ENCODE results near the gene PKMYT1. TPM values are rescaled to one million over a fixed set of nuclear protein-coding genes. Genes with fewer than 3 reads are reported as not detected.

The PKMYT1 gene
- total RNA-seq, 1 donor from 2014 or later, result 6.1 TPM

- no peak for TF ChIP-seq CTCF (IDR thresholded peaks at IDR 0.05; ENCODE audit: insufficient read depth, low read length, poor library complexity, severe bottlenecking)
- H3K4me3 ChIP-seq (ENCODE audit: low read depth, low read length), result no peak overlapping the region
- no peaks in the 10 kb centered on the region for H3K27me3 ChIP-seq (ENCODE audit: control insufficient read depth, insufficient read depth, low read length)
- no peaks in the 10 kb centered on the region for H3K36me3 ChIP-seq (ENCODE audit: control insufficient read depth, insufficient read depth, low read length)
- no peak for DNase-seq (ENCODE audit: low read depth)
These were observed 55.1 kb downstream of the PKMYT1 start for GRCh38 chr16:2924901-2925755.

GRCh38 chr16:2923481-2923880, 56.8 kb downstream of the PKMYT1 start:
- H3K36me3 ChIP-seq (ENCODE audit: control insufficient read depth, insufficient read depth, low read length), result no peaks in the 10 kb centered on the region
- no peak for TF ChIP-seq CTCF (IDR thresholded peaks at IDR 0.05; ENCODE audit: insufficient read depth, low read length, poor library complexity, severe bottlenecking)
- H3K27me3 ChIP-seq (ENCODE audit: control insufficient read depth, insufficient read depth, low read length), result no peaks in the 10 kb centered on the region
- DNase-seq (ENCODE audit: low read depth), result no peak
- no peak overlapping the region for H3K4me3 ChIP-seq (ENCODE audit: low read depth, low read length)

Other genes starting within 250 kb of the PKMYT1 start
- gene SRRM2, start 227.8 kb downstream of the PKMYT1 start, total RNA-seq, result 82.6 and 136 TPM in 2 replicates
- 557 and 714 TPM in 2 replicates for gene ELOB, start 203.2 kb downstream of the PKMYT1 start, total RNA-seq
- not detected in 2 replicates for gene PRSS33, start 192.9 kb downstream of the PKMYT1 start, total RNA-seq
- gene PRSS41, start 182.0 kb downstream of the PKMYT1 start, total RNA-seq, result not detected in 2 replicates
- 0.29 and 3.0 TPM in 2 replicates for gene PRSS21, start 163.2 kb downstream of the PKMYT1 start, total RNA-seq
- gene ZG16B, start 150.1 kb downstream of the PKMYT1 start, total RNA-seq, result 1.1 and 2.8 TPM in 2 replicates
- gene PRSS22, start 122.3 kb downstream of the PKMYT1 start, total RNA-seq, result 71.8 and 76.0 TPM in 2 replicates
- gene FLYWCH2, start 97.2 kb downstream of the PKMYT1 start, total RNA-seq, result 58.6 and 69.5 TPM in 2 replicates
- 48.4 and 66.1 TPM in 2 replicates for gene FLYWCH1, start 68.5 kb downstream of the PKMYT1 start, total RNA-seq
- gene KREMEN2, start 16.2 kb downstream of the PKMYT1 start, total RNA-seq, result 0.04 and 1.3 TPM in 2 replicates
- gene PAQR4, start 11.1 kb downstream of the PKMYT1 start, total RNA-seq, result 14.2 and 15.2 TPM in 2 replicates
- gene CLDN9, start 32.5 kb upstream of the PKMYT1 start, total RNA-seq, result 1.0 and 3.1 TPM in 2 replicates
- gene CLDN6, start 37.7 kb upstream of the PKMYT1 start, total RNA-seq, result 319 and 359 TPM in 2 replicates
- 572 and 754 TPM in 2 replicates for gene TNFRSF12A, start 39.9 kb upstream of the PKMYT1 start, total RNA-seq
- 10.2 and 18.4 TPM in 2 replicates for gene HCFC1R1, start 43.5 kb upstream of the PKMYT1 start, total RNA-seq
- gene THOC6, start 43.6 kb upstream of the PKMYT1 start, total RNA-seq, result 12.2 and 17.0 TPM in 2 replicates
- gene BICDL2, start 56.5 kb upstream of the PKMYT1 start, total RNA-seq, result 6.9 and 9.2 TPM in 2 replicates
- gene MMP25, start 66.1 kb upstream of the PKMYT1 start, total RNA-seq, result 0.17 TPM in 1 of 2 replicates, not detected in the other
- 621 and 682 TPM in 2 replicates for gene IL32, start 85.2 kb upstream of the PKMYT1 start, total RNA-seq
- not detected in 2 replicates for gene ZSCAN10, start 118.8 kb upstream of the PKMYT1 start, total RNA-seq
- 25.1 and 27.9 TPM in 2 replicates for gene ZNF205, start 132.1 kb upstream of the PKMYT1 start, total RNA-seq
- gene ZNF213, start 154.6 kb upstream of the PKMYT1 start, total RNA-seq, result 13.7 and 16.6 TPM in 2 replicates
- gene OR1F1, start 207.8 kb upstream of the PKMYT1 start, total RNA-seq, result not detected in 2 replicates